IPS DF 19.7 (cell line): ENCODE measurements around the gene NPAS1.
"Not testable (repeated sequence)": the region's sequence is repeated elsewhere in the genome, so short reads cannot be mapped to it uniquely, and the experiment has no call there.

ENCODE experiments used
- DNase-seq: peaks from one replicate; pipeline ENCODE4 v3.0.0-alpha.2; 2013; ENCODE audit warnings: low read depth, low spot score

NPAS1 gene

GRCh38 chr19:47075941-47076340 lies 56.3 kb downstream of the NPAS1 start:
- no peak for DNase-seq

- DNase-seq = not testable (repeated sequence)
These were observed 58.7 kb downstream of the NPAS1 start for GRCh38 chr19:47078351-47078750.

- DNase-seq = no peak
These were observed 61.5 kb downstream of the NPAS1 start for GRCh38 chr19:47081095-47081494.

GRCh38 chr19:47082493-47082892 lies 62.9 kb downstream of the NPAS1 start:
- DNase-seq = no peak

GRCh38 chr19:47084879-47085439 lies 65.3 kb downstream of the NPAS1 start:
- DNase-seq = no peak

GRCh38 chr19:47086280-47086679 lies 66.6 kb downstream of the NPAS1 start:
- DNase-seq = no peak

- no peak for DNase-seq
These were observed 70.2 kb downstream of the NPAS1 start for GRCh38 chr19:47089767-47090350.

- no peak for DNase-seq
These were observed 73.6 kb downstream of the NPAS1 start for GRCh38 chr19:47093254-47093653.

GRCh38 chr19:47093841-47094240 lies 74.2 kb downstream of the NPAS1 start:
- DNase-seq = no peak

GRCh38 chr19:47094557-47095475 lies 75.2 kb downstream of the NPAS1 start:
- no peak for DNase-seq
